Measurements from ENCODE around the gene SPRED1.

GRCh38 chr15:38257676-38258075 is 5.0 kb downstream of the SPRED1 start:
- TF ChIP-seq CTCF (IDR thresholded peaks at IDR 0.05) (no peak), REST (IDR thresholded peaks at IDR 0.05; ENCODE audit: insufficient read depth in 1 of 2, low read depth in 2 of 2, low read length in 1 of 2) (no peak), POLR2AphosphoS5 (IDR thresholded peaks at IDR 0.05; ENCODE audit: low read depth, low read length) (no peak)

Measured in Panc1 (cell line).